Calu3 (cell line): ENCODE results near the gene ACVR1B. TPM values are rescaled to one million over a fixed set of nuclear protein-coding genes. Genes with fewer than 3 reads are reported as not detected.

Experiments
- BruUV-seq: library from RNA; stranded (reverse); fragments of 400-500 nt; replicated peaks from 2 replicates; lab custom pipeline; 2021; lab: Mats Ljungman, UMichigan
- CTCF ChIA-PET: fragments of 300-600 bp; sonication (Branson Sonifier 250); formaldehyde crosslinking; loops from one replicate; lab custom pipeline; 2022; ENCODE audit warnings: antibody characterized with exemption; lab: Charles Lee
- DNase-seq: peaks from one replicate; pipeline ENCODE4 v3.0.0; 2022
- H3K27ac Mint-ChIP-seq: one replicate; pipeline ENCODE4 v1.8.0; 2022; ENCODE audit warnings: mixed read lengths; ENCODE audit not compliant: unreplicated experiment
- H3K27me3 Mint-ChIP-seq: one replicate; pipeline ENCODE4 v1.8.0; 2022; ENCODE audit warnings: mixed read lengths; ENCODE audit not compliant: unreplicated experiment
- H3K36me3 Mint-ChIP-seq: one replicate; pipeline ENCODE4 v1.8.0; 2022; ENCODE audit warnings: mild to moderate bottlenecking, moderate library complexity, mixed read lengths; ENCODE audit not compliant: insufficient read depth, unreplicated experiment
- H3K4me1 Mint-ChIP-seq: one replicate; pipeline ENCODE4 v1.8.0; 2022; ENCODE audit warnings: mild to moderate bottlenecking, low read depth, mixed read lengths; ENCODE audit not compliant: unreplicated experiment
- H3K4me3 Mint-ChIP-seq: one replicate; pipeline ENCODE4 v1.8.0; 2022; ENCODE audit warnings: mild to moderate bottlenecking, low read depth, moderate library complexity, mixed read lengths; ENCODE audit not compliant: unreplicated experiment
- H3K9me3 Mint-ChIP-seq: one replicate; pipeline ENCODE4 v1.8.0; 2022; ENCODE audit warnings: low read depth, mixed read lengths; ENCODE audit not compliant: unreplicated experiment
- CTCF ChIP-seq: fragments of 200-600 bp; IDR thresholded peaks from one replicate; pipeline ENCODE4 v1.8.0; 2022; ENCODE audit warnings: antibody characterized with exemption; ENCODE audit not compliant: unreplicated experiment
- intact Hi-C: fragments of 100-400 bp; cut with micrococcal nuclease; formaldehyde crosslinking; loops from one replicate; pipeline ENCODE4 v1.10.0; 2022; ENCODE audit not compliant: unreplicated experiment
- total RNA-seq: library from RNA; stranded (reverse); gene quantifications from 2 replicates; pipeline ENCODE4 v1.2.3, GENCODE V29; 2022

ACVR1B gene
- total RNA-seq, 1 experiment from 2014 or later, result 16.3 TPM

DNA sequence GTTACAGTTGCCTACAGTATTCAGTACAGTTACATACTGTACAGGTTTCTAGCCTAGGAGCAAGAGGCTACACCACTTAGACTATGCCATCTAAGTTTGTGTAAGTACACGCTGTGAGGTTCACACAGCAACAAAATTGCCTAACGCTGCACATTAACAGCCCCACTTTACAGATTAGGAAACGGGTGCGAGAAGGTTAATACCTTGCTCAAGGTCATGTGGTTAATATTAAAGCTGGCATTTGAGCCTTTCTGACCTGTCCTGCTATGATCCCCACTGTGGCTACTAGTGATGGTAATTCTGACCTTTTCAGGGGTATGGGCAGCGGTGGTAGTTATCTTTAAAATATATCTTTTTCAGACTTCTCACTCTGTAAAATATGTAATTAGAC is 20.9 kb downstream of the ACVR1B start:
- Mint-ChIP-seq H3K27me3 (no peaks in the 10 kb centered on the region), H3K27ac (peak overlapping the region; percentile 24), H3K36me3 (peaks cover 12% of the 10 kb centered on the region), H3K4me1 (peaks cover 69% of the 10 kb centered on the region), H3K9me3 (no peaks in the 10 kb centered on the region), H3K4me3 (no peak overlapping the region)
- no TSS peak for BruUV-seq
- TF ChIP-seq CTCF, result no peak
- CTCF ChIA-PET, result interaction anchor here (0.7 to 2.0 kb wide), 2 partner anchors 11 to 77 kb away, joined by 3 to 12 read pairs; no protein-coding TSS in a partner anchor
- DNase-seq, result no peak
- intact Hi-C loops, result no loop called here

DNA sequence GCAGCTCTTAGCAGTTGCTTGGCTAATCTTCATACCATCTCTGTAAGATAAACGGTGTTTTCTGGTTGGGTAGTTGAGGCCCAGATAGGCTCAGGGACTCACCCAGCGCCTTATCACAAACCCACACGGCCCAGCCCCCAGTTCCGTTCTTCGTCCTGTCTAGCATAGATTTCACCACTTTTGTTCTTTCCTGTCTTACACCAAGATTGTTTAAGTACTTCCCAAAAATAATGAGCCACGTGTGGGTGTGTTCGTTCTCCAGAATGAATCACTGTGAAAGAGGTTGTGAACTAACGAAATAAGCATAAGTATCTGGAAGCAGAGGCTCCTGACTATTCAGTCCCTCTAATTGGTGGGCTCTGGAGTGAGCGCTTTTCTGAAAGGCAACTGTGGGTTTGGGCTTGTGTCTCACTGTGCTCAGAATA is 21.4 kb downstream of the ACVR1B start:
- DNase-seq, result no peak
- H3K9me3 Mint-ChIP-seq, result no peaks in the 10 kb centered on the region
- H3K27me3 Mint-ChIP-seq, result no peaks in the 10 kb centered on the region
- no TSS peak for BruUV-seq
- H3K27ac Mint-ChIP-seq, result peak overlapping the region; percentile 24
- intact Hi-C loops, result no loop called here
- H3K4me3 Mint-ChIP-seq, result no peak overlapping the region
- H3K4me1 Mint-ChIP-seq, result peaks cover 69% of the 10 kb centered on the region
- CTCF ChIA-PET, result interaction anchor here (2.0 kb wide), 1 partner anchor 11 kb away, joined by 12 read pairs; no protein-coding TSS in a partner anchor
- TF ChIP-seq CTCF, result no peak
- peaks cover 12% of the 10 kb centered on the region for H3K36me3 Mint-ChIP-seq

DNA sequence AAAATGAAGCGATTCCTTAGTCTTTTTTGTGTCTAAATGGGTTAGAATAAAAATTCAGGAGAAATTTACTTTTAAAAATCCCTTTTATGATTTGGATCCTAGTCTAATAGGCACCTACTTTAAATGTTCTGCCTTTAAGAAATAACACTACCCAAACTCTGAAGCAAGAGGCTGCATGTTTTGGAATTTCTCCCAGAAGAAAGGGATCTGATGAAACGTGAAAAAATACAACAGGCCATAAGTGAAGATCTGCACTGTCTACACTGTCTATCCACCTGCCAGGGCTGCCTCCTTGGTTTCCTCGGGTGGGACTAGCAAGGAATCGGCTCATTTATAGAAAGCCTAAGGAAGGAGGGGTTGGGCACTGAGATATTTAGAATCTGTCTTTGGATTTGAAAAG is 22.1 kb downstream of the ACVR1B start:
- no peak for TF ChIP-seq CTCF
- no peak overlapping the region for H3K27ac Mint-ChIP-seq
- peaks cover 14% of the 10 kb centered on the region for H3K36me3 Mint-ChIP-seq
- H3K4me1 Mint-ChIP-seq, result peaks cover 69% of the 10 kb centered on the region
- intact Hi-C loops, result no loop called here
- no peaks in the 10 kb centered on the region for H3K9me3 Mint-ChIP-seq
- H3K4me3 Mint-ChIP-seq, result no peak overlapping the region
- no peak for DNase-seq
- H3K27me3 Mint-ChIP-seq, result no peaks in the 10 kb centered on the region
- CTCF ChIA-PET, result no interaction called here
- no TSS peak for BruUV-seq

GRCh38 chr12:51974646-51975045 is 23.1 kb downstream of the ACVR1B start:
- Mint-ChIP-seq H3K27me3 (no peaks in the 10 kb centered on the region), H3K4me3 (no peak overlapping the region), H3K9me3 (no peaks in the 10 kb centered on the region), H3K36me3 (peaks cover 16% of the 10 kb centered on the region), H3K4me1 (peaks cover 68% of the 10 kb centered on the region), H3K27ac (no peak overlapping the region)
- CTCF ChIA-PET, result interaction anchor here (0.6 kb wide), 1 partner anchor 905 kb away, joined by 5 read pairs; no protein-coding TSS in a partner anchor
- intact Hi-C loops, result no loop called here
- no peak for DNase-seq
- no peak for TF ChIP-seq CTCF
- BruUV-seq, result no TSS peak
